ENCODE results near the gene GABRG3.
"Not testable (repeated sequence)": the region's sequence is repeated elsewhere in the genome, so short reads cannot be mapped to it uniquely, and the experiment has no call there.

Gene GABRG3

GRCh38 chr15:27341780-27342343 lies 370.9 kb downstream of the GABRG3 start:
- DNase-seq (ENCODE audit: low read depth): no peak

- no peak for DNase-seq (ENCODE audit: low read depth)
These were observed 372.0 kb downstream of the GABRG3 start for GRCh38 chr15:27342991-27343390.

GRCh38 chr15:27352136-27352535 lies 381.2 kb downstream of the GABRG3 start:
- no peak for DNase-seq (ENCODE audit: low read depth)

GRCh38 chr15:27353856-27354255 lies 382.9 kb downstream of the GABRG3 start:
- DNase-seq (ENCODE audit: low read depth): no peak

GRCh38 chr15:27358751-27359434 lies 387.9 kb downstream of the GABRG3 start:
- no peak for DNase-seq (ENCODE audit: low read depth)

- DNase-seq (ENCODE audit: low read depth): no peak
These were observed 388.6 kb downstream of the GABRG3 start for GRCh38 chr15:27359586-27359985.

GRCh38 chr15:27360316-27360715 lies 389.3 kb downstream of the GABRG3 start:
- DNase-seq (ENCODE audit: low read depth): no peak

- DNase-seq (ENCODE audit: low read depth): no peak
These were observed 390.5 kb downstream of the GABRG3 start for GRCh38 chr15:27361438-27361837.

- DNase-seq (ENCODE audit: low read depth): no peak
These were observed 394.5 kb downstream of the GABRG3 start for GRCh38 chr15:27365456-27365855.

- not testable (repeated sequence) for DNase-seq (ENCODE audit: low read depth)
These were observed 406.4 kb downstream of the GABRG3 start for GRCh38 chr15:27377391-27377790.

- DNase-seq (ENCODE audit: low read depth): no peak
These were observed 411.5 kb downstream of the GABRG3 start for GRCh38 chr15:27382361-27383025.

- DNase-seq (ENCODE audit: low read depth): no peak
These were observed 412.7 kb downstream of the GABRG3 start for GRCh38 chr15:27383726-27384125.

GRCh38 chr15:27392163-27392562 lies 421.2 kb downstream of the GABRG3 start:
- DNase-seq (ENCODE audit: low read depth): no peak

GRCh38 chr15:27396521-27396920 lies 425.5 kb downstream of the GABRG3 start:
- no peak for DNase-seq (ENCODE audit: low read depth)

GRCh38 chr15:27396996-27397395 lies 426.0 kb downstream of the GABRG3 start:
- no peak for DNase-seq (ENCODE audit: low read depth)

- no peak for DNase-seq (ENCODE audit: low read depth)
These were observed 427.7 kb downstream of the GABRG3 start for GRCh38 chr15:27398631-27399161.

GRCh38 chr15:27399241-27399640 lies 428.3 kb downstream of the GABRG3 start:
- no peak for DNase-seq (ENCODE audit: low read depth)

- no peak for DNase-seq (ENCODE audit: low read depth)
These were observed 430.5 kb downstream of the GABRG3 start for GRCh38 chr15:27401471-27401870.

- no peak for DNase-seq (ENCODE audit: low read depth)
These were observed 437.4 kb downstream of the GABRG3 start for GRCh38 chr15:27408428-27408827.

- no peak for DNase-seq (ENCODE audit: low read depth)
These were observed 440.1 kb downstream of the GABRG3 start for GRCh38 chr15:27410996-27411605.

- no peak for DNase-seq (ENCODE audit: low read depth)
These were observed 441.4 kb downstream of the GABRG3 start for GRCh38 chr15:27412415-27412814.

- DNase-seq (ENCODE audit: low read depth): no peak
These were observed 443.3 kb downstream of the GABRG3 start for GRCh38 chr15:27414168-27414870.
